ENCODE data around the gene PPEF1.

GRCh38 chrX:18755651-18756050 lies 48.2 kb downstream of the PPEF1 start:
- TF ChIP-seq CTCF (IDR thresholded peaks at IDR 0.05) (no peak), EZH2 (IDR thresholded peaks at IDR 0.05) (no peak), EZH2phosphoT487 (IDR thresholded peaks at IDR 0.05) (no peak)

Measured in neural progenitor cell (in vitro differentiated cells).